Activated naive CD8-positive, alpha-beta T cell treated with anti-CD3 and anti-CD28 coated beads, Interleukin-2, amount 10 ng/mL, durations not matched to agents 7 days and 5 days (primary cell): ENCODE data around the gene UST. TPM values are rescaled to one million over a fixed set of nuclear protein-coding genes. Genes with fewer than 3 reads are reported as not detected.
"Not testable (repeated sequence)": the region's sequence is repeated elsewhere in the genome, so short reads cannot be mapped to it uniquely, and the experiment has no call there.

Experiments used
- ATAC-seq: fragments of 150-1000 bp; cut with Tn5 transposase; one replicate; pipeline ENCODE4 v1.10.0; 2021; ENCODE audit warnings: low read depth, moderate library complexity
- POLR2A ChIA-PET: fragments of 350-600 bp; sonication (Branson Sonifier 250); formaldehyde crosslinking; loops from one replicate; lab custom pipeline; 2021; ENCODE audit warnings: antibody characterized with exemption; lab: Charles Lee
- DNase-seq: peaks from one replicate; pipeline ENCODE4 v3.0.0; 2021
- H3K27ac Mint-ChIP-seq: one replicate; pipeline ENCODE4 v1.8.0; 2022; ENCODE audit warnings: mild to moderate bottlenecking, mixed read lengths
- H3K27me3 Mint-ChIP-seq: one replicate; pipeline ENCODE4 v1.8.0; 2022; ENCODE audit warnings: mild to moderate bottlenecking, moderate library complexity, mixed read lengths
- H3K36me3 Mint-ChIP-seq: one replicate; pipeline ENCODE4 v1.8.0; 2021; ENCODE audit warnings: mild to moderate bottlenecking, mixed read lengths
- H3K4me1 Mint-ChIP-seq: one replicate; pipeline ENCODE4 v1.8.0; 2021; ENCODE audit warnings: mixed read lengths
- H3K4me3 Mint-ChIP-seq: one replicate; pipeline ENCODE4 v1.8.0; 2022; ENCODE audit warnings: mild to moderate bottlenecking, moderate library complexity, mixed read lengths
- H3K9me3 Mint-ChIP-seq: one replicate; pipeline ENCODE4 v1.8.0; 2021; ENCODE audit warnings: mixed read lengths
- total RNA-seq, 2 experiments: library from RNA; stranded (reverse); gene quantifications; one replicate each; pipeline ENCODE4 v1.2.3, GENCODE V29; 2021

Gene UST
- total RNA-seq, 2 experiments from 2014 or later, result 2.9 to 3.1 TPM

GRCh38 chr6:149095842-149096241, 349.0 kb downstream of the UST start:
- POLR2A ChIA-PET, result interaction anchor here (0.7 to 4.6 kb wide), 12 partner anchors 9 to 336 kb away, joined by 3 to 44 read pairs (median 6); partner anchors contain the start of gene TAB2
- Mint-ChIP-seq H3K4me1 (peaks cover 64% of the 10 kb centered on the region), H3K36me3 (peaks cover 45% of the 10 kb centered on the region), H3K27me3 (no peaks in the 10 kb centered on the region), H3K9me3 (peaks cover 21% of the 10 kb centered on the region), H3K4me3 (peak overlapping the region; percentile 25), H3K27ac (peak overlapping the region; percentile 86)
- ATAC-seq (peak; percentile 22), DNase-seq (no peak)

- POLR2A ChIA-PET, result no interaction called here
- Mint-ChIP-seq H3K9me3 (peaks cover 28% of the 10 kb centered on the region), H3K36me3 (peaks cover 56% of the 10 kb centered on the region), H3K4me3 (peak overlapping the region; percentile 0), H3K27ac (peak overlapping the region; percentile 86), H3K27me3 (no peaks in the 10 kb centered on the region), H3K4me1 (peaks cover 62% of the 10 kb centered on the region)
- no peak for ATAC-seq
- no peak for DNase-seq
These were observed 351.0 kb downstream of the UST start for GRCh38 chr6:149097794-149098193.

GRCh38 chr6:149098700-149099276, 352.0 kb downstream of the UST start:
- Mint-ChIP-seq H3K9me3 (peaks cover 32% of the 10 kb centered on the region), H3K36me3 (peaks cover 61% of the 10 kb centered on the region), H3K4me1 (peaks cover 55% of the 10 kb centered on the region), H3K27ac (no peak overlapping the region), H3K27me3 (no peaks in the 10 kb centered on the region), H3K4me3 (no peak overlapping the region)
- POLR2A ChIA-PET, result no interaction called here
- ATAC-seq (no peak), DNase-seq (no peak)

- ATAC-seq (no peak), DNase-seq (no peak)
- POLR2A ChIA-PET, result no interaction called here
- H3K9me3 Mint-ChIP-seq, result peaks cover 40% of the 10 kb centered on the region
- H3K36me3 Mint-ChIP-seq, result peaks cover 66% of the 10 kb centered on the region
- peaks cover 29% of the 10 kb centered on the region for H3K4me1 Mint-ChIP-seq
- no peaks in the 10 kb centered on the region for H3K27me3 Mint-ChIP-seq
- no peak overlapping the region for H3K4me3 Mint-ChIP-seq
- H3K27ac Mint-ChIP-seq, result no peak overlapping the region
These were observed 355.5 kb downstream of the UST start for GRCh38 chr6:149102324-149102723.

- POLR2A ChIA-PET, result interaction anchor here (1.0 kb wide), 1 partner anchor 214 kb away, joined by 3 read pairs; the partner anchor contains the start of gene TAB2
- peaks cover 23% of the 10 kb centered on the region for H3K4me1 Mint-ChIP-seq
- DNase-seq, H3K27me3 Mint-ChIP-seq, ATAC-seq, H3K4me3 Mint-ChIP-seq, H3K27ac Mint-ChIP-seq: not testable (repeated sequence)
- peaks cover 26% of the 10 kb centered on the region for H3K9me3 Mint-ChIP-seq
- H3K36me3 Mint-ChIP-seq, result peaks cover 59% of the 10 kb centered on the region
These were observed 357.1 kb downstream of the UST start for GRCh38 chr6:149103950-149104349.

- POLR2A ChIA-PET, result interaction anchor here (0.6 kb wide), 1 partner anchor 8 kb away, joined by 5 read pairs; no protein-coding TSS in a partner anchor
- Mint-ChIP-seq H3K36me3 (peaks cover 42% of the 10 kb centered on the region), H3K27me3 (no peaks in the 10 kb centered on the region), H3K27ac (no peak overlapping the region), H3K4me1 (peaks cover 31% of the 10 kb centered on the region), H3K4me3 (no peak overlapping the region), H3K9me3 (peaks cover 18% of the 10 kb centered on the region)
- DNase-seq (no peak), ATAC-seq (no peak)
These were observed 360.7 kb downstream of the UST start for GRCh38 chr6:149107520-149107919.

GRCh38 chr6:149108038-149108748, 361.4 kb downstream of the UST start:
- no peak for DNase-seq
- POLR2A ChIA-PET, result interaction anchor here (0.6 kb wide), 1 partner anchor 7 kb away, joined by 5 read pairs; no protein-coding TSS in a partner anchor
- Mint-ChIP-seq H3K36me3 (peaks cover 42% of the 10 kb centered on the region), H3K27ac (no peak overlapping the region), H3K9me3 (peaks cover 12% of the 10 kb centered on the region), H3K4me3 (no peak overlapping the region), H3K4me1 (peaks cover 33% of the 10 kb centered on the region), H3K27me3 (no peaks in the 10 kb centered on the region)
- ATAC-seq, result no peak

- peaks cover 45% of the 10 kb centered on the region for H3K36me3 Mint-ChIP-seq
- DNase-seq (no peak), ATAC-seq (no peak)
- H3K4me1 Mint-ChIP-seq, result peaks cover 33% of the 10 kb centered on the region
- peaks cover 11% of the 10 kb centered on the region for H3K9me3 Mint-ChIP-seq
- H3K27me3 Mint-ChIP-seq, result no peaks in the 10 kb centered on the region
- POLR2A ChIA-PET, result no interaction called here
- no peak overlapping the region for H3K27ac Mint-ChIP-seq
- no peak overlapping the region for H3K4me3 Mint-ChIP-seq
These were observed 361.9 kb downstream of the UST start for GRCh38 chr6:149108749-149109100.

- H3K4me3 Mint-ChIP-seq, result no peak overlapping the region
- DNase-seq (no peak), ATAC-seq (no peak)
- no peak overlapping the region for H3K27ac Mint-ChIP-seq
- H3K9me3 Mint-ChIP-seq, result peaks cover 11% of the 10 kb centered on the region
- no peaks in the 10 kb centered on the region for H3K27me3 Mint-ChIP-seq
- POLR2A ChIA-PET, result no interaction called here
- peaks cover 49% of the 10 kb centered on the region for H3K36me3 Mint-ChIP-seq
- H3K4me1 Mint-ChIP-seq, result peaks cover 33% of the 10 kb centered on the region
These were observed 362.7 kb downstream of the UST start for GRCh38 chr6:149109397-149110070.

GRCh38 chr6:149111556-149112115, 364.8 kb downstream of the UST start:
- Mint-ChIP-seq H3K4me3 (peak overlapping the region; percentile 22), H3K27me3 (no peaks in the 10 kb centered on the region), H3K27ac (peak overlapping the region; percentile 54), H3K9me3 (peaks cover 3% of the 10 kb centered on the region), H3K36me3 (peaks cover 40% of the 10 kb centered on the region), H3K4me1 (peaks cover 36% of the 10 kb centered on the region)
- DNase-seq (no peak), ATAC-seq (no peak)
- POLR2A ChIA-PET, result interaction anchor here (1.8 kb wide), 1 partner anchor 17 kb away, joined by 5 read pairs; no protein-coding TSS in a partner anchor

- POLR2A ChIA-PET, result no interaction called here
- no peaks in the 10 kb centered on the region for H3K27me3 Mint-ChIP-seq
- peaks cover 38% of the 10 kb centered on the region for H3K36me3 Mint-ChIP-seq
- DNase-seq (no peak), ATAC-seq (no peak)
- no peak overlapping the region for H3K4me3 Mint-ChIP-seq
- peaks cover 38% of the 10 kb centered on the region for H3K4me1 Mint-ChIP-seq
- H3K27ac Mint-ChIP-seq, result peak overlapping the region; percentile 44
- peaks cover 3% of the 10 kb centered on the region for H3K9me3 Mint-ChIP-seq
These were observed 366.1 kb downstream of the UST start for GRCh38 chr6:149112976-149113375.

GRCh38 chr6:149114167-149114566, 367.3 kb downstream of the UST start:
- H3K36me3 Mint-ChIP-seq, result peaks cover 35% of the 10 kb centered on the region
- H3K4me1 Mint-ChIP-seq, result peaks cover 45% of the 10 kb centered on the region
- no peak for DNase-seq
- POLR2A ChIA-PET, result interaction anchor here (1.4 kb wide), 1 partner anchor 17 kb away, joined by 5 read pairs; no protein-coding TSS in a partner anchor
- no peak overlapping the region for H3K4me3 Mint-ChIP-seq
- H3K9me3 Mint-ChIP-seq, result peaks cover 6% of the 10 kb centered on the region
- H3K27ac Mint-ChIP-seq, result no peak overlapping the region
- H3K27me3 Mint-ChIP-seq, result no peaks in the 10 kb centered on the region
- ATAC-seq, result no peak
